HG02678 (cell line): ENCODE measurements around the gene CIC.

Experiments used
- ATAC-seq: cut with Tn5 transposase; IDR thresholded peaks from one replicate; pipeline ENCODE4 v1.9.1; 2021; ENCODE audit warnings: mild to moderate bottlenecking, moderate library complexity; ENCODE audit not compliant: unreplicated experiment

CIC gene

DNA sequence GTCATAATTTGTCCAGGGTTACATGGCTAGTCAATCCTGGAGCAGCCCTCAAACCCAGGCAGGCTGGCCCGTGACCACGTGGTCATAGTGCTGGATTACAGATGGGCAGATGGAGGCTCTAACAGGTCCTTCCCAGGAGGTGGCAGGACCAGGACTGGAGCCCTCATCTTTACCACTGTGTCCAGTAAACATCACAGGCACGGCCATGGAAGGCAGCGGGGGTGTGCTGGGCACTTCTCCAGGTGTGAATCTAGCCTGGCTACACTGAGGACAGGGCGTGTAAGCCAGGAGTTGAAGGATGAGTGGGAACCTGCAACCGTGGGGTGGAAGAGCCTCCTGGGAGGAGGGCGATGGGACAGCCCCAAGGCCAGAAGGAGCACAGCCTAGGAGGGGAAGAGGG lies 6.1 kb downstream of the CIC start:
- ATAC-seq, result no peak

DNA sequence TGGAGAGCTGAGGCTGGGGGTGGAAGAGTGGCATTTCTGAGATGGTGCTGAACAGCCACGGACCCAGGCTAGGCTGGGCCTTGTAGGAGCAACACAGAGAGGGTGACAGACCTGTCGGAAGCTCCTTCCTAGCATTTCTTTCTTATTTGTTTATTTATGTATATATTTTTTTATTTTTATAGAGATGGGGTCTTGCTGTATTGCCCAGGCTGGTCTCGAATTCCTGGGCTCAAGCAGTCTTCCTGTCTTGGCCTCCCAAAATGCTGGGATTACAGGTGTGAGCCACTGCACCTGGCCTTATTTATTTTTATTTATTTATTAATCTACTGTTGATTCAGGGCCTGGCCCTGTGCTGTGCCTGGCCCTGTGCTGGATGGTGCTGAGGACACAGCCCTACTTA lies 6.5 kb downstream of the CIC start:
- ATAC-seq, result no peak

DNA sequence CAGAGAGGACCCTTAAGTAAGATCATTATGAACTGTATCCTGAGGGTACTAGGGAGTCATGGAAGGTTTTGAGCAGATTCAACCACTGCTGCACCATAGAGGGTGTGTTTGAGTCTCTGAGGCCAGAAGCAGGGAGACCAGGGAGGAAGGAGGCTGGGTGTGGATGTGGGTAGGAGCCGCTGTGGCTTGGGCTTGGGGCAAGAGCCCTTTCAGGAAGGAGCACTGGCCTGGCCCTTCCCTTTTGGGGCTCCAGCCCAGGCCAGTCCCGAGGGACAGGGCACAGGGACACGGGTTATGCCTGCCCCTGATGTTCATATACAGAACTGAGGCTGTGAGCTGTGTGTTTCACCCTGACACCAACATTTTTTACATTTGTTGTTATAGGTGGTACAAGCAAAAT lies 7.2 kb downstream of the CIC start:
- ATAC-seq, result no peak

DNA sequence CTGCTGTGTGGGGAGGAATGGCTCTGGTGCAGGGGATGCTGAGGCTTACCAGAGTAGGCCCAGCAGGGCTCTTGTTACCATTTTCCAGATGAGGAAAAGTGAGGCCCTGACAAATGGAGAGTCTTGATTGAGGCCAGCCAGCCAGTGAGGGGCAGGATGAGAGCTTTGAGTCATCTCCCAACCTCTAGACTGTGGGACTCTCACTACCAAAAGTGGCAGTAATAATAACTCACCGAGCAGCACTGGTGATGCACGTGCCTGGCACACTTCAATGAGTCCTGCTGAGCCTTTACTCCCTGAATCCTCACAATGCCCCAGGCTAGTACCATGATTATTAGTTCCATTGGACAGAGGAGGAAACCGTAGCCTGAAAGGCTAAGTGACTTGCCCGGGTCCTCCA lies 7.8 kb downstream of the CIC start:
- ATAC-seq, result no peak

DNA sequence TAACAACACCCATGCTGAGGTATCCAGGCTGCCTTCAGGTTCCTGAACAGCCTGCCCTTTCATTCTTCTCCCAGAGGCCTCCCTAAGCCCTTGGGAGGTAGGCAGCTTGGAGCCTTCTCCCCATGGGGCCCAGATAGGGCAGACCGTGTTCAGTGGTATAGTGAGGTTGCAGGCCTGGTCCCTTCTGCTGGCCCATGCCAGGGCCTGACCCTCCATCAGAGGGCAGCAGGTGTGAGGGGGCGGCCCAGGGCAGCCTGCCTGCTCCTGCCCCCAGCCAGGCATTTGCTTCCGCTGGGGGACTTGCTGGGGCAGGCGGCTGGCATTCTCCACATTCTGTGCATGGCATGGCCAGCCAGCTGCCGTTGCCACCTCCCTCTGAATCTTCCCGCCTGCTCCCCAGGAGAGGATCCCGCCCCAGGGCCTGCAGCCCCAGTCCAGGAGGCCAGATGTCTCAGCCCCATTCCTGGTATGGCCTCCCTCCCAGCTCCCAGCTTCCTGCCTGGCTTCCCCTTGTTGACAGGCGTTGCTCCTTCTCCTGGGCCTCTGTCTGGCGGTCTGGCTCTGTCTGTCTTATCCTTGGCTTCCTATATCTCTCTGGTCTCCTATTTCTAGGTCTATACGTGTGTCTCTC lies 8.9 kb downstream of the CIC start:
- no peak for ATAC-seq

DNA sequence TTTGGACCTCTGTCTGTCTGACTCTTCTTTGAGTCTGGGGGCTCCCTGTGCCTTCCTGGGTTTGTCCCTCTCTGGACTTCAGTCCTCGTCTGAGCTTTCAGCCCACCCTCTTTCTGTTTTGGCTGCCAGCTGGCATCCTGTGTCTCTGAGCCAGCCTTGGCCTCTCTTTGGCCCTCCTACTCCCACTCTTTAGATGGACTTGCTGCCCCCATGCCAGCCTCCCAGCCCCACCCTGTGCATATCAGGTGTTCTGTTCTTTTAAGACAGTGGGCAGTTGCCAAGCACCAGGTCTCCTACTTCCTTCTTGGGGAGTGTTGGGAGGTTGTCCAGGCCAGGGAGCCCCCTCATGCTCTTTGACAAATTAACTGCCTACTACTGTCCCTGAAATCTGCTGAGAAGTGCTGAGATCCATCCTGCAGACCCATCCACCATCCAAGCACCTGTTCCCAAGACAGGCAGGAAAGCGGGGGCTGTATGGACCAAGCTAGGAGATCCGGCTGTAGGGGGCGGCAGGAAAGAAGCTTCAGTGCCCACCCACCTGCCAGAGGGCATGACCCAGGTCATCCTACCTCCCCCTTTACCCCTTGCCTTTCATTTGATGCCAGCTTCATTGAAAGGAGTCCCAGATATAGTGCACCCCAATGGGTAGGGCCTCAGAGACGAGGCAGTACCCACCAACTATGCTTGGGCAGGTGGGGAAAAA lies 9.6 kb downstream of the CIC start:
- no peak for ATAC-seq

DNA sequence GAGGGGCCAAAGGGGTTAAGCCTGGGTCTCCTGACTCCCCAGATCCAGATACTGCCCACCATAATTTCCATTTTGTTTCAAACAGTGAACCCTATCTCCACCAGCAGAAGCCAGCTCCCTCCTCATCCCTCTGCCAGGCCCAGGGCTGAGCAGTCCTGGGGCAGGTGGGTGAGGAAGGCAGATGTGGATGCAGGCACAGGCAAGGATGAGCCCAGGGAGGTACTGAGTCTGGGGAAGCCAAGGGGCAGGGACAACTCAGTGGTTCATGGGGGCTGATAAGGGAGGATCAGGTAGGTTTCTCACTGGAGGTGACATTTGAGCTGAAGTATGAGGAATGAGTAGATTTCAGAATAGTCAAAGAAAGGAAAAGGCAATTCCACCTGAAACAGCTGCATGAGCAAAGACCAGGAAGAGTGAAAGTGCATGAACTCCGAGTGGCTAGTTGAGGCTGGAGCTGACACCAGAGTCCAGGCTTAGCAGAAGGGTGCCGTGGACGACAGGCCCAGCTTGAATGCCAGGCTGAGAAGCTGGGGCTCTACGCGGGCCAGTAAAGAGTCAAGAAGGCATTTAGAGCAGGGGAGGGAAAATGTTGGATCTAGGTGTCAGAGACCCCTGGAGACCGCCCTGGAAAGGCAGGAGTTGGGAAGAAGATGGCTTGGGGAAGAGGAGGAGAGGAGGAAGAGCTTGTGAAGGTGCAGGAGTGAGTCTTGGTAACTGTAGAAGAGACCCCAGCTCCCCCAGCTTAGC lies 10.3 kb downstream of the CIC start:
- ATAC-seq, result no peak

DNA sequence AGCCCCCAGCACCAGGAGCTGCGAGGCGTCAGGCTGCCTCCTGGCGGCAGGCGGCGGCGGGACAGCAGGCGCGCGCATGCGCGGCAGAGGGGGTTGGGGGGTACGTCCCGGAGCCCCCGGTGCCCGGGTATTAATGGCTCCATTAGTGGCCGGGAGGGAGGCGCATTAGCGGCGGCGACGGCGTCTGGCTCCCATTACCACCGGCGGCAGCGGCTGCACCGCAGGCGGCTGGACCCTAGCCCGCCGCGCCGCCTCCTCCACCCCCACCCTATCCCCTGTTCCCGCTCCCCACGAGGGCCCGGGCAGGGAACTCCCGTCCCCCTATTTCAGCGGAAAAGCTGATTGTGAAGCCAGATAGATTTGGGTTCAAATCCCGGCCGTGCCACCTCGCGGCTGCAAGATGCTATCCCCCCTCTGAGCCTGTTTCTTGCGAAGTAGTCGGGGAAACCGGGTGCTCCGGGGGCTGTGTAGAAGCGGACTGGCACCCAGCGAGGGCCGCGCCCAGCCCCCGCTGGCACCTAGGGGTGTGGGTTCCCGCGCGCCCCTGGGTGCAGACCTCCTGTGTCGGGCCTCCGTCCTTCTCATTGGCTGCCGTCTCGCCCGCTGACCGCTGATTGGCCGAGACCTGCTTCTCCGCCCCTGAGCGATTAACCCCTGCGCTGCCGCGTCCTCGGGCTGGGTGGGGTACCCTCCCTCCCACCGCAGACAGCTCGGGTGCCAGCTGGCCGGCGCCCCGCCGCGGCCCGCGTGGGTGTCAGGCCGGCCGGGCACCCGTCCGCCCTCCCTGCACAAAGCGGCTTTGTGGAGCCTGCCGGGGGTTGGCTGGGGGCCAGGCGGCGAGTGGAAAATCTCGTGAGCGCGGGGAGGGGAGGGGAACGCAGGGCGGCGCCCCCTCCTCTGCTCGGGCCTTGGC lies 11.1 kb downstream of the CIC start:
- ATAC-seq, result peak; percentile 36

DNA sequence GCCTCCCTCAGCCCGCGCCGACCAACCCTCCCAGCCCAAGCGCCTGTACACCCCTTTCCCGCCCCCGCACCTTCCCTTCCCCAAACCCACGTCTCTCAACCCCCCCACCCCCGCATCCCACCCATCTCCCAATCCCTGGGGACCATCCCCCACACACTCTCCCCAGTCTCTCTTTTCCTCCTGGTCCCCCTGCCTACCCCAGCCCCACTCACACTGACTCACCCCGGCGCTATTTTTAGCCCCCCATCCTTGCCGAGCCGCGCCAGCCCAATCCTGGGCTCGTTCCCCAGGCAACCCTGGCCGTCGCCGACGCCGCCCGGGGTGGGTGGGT lies 11.7 kb downstream of the CIC start:
- no peak for ATAC-seq

DNA sequence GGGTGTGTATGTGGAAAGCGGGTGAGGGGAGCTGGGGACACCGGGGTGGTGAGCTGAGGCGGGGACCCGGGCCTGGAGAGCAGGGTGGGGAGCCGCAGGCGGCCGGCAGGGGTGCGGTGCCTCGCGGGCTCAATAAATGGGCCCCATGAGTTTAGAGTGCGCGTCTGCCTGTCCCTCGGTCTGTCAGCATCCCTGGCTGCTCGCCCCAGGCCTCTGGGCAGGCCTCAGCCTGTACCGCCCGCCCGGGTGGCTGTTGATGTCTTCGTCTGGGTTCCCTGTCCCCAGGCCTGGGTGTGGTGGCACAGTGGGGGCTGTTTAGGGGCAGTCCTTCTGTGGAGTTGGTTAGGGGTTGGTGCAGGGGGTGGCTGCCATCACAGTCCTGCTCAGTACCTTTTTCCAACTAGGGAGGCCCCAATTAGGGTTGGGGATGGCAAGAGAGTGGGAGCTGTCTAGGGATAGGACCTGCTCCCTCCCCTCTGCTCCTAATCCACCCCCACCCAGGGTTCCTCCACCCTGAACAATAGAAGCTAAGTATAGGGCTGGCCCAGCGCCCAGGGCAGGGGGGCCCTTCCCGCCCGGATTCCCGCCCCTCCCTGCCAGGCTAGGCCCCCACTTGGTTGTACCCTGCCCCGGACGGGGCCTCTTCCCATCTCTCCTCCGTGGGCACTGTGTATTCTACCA lies 12.2 kb downstream of the CIC start:
- no peak for ATAC-seq

DNA sequence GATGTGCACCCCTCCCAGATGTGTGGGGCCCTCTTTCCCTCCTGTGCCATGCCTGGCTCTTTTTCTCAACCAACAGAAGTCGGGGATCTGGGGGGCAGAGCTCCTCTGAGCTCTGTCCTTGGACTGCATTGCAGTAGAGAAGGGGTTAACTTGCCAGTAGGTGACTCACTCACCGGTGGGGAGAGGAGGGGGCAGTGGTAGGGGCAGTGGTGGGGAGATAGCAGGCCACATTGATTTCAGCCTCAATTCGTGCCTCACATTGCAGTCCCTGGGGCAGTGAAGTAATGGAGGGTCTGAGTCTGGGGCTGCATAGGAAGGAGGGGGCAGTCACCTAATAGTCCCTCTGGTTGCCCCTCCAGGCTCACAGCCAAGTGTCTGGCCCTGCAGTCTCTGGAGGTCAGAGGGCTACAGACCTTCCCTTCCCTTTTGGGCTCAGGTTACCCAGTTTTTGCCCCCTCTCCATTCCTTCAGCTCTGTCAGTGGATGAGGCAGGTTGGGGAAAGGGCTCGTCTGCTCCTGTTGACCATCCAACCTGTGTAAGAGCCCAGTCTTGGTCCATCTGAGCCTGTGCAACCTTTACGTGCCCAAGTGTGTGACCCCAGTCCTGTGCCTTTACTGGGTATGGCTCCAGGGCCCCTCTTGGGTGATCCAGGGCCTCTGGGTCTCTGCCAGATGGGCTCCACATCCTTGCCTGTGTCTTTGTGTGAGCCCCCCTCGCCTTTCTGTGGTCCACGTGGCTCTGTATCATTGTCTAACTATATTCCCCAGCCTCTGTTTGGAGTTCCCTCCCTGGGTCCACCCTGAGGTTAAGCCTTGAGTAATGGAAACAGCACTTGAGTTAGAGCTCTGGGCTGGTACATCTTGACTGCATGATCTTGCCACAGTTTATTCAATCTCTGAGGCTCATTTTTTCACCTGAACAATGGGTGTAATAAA lies 13.0 kb downstream of the CIC start:
- ATAC-seq, result no peak

DNA sequence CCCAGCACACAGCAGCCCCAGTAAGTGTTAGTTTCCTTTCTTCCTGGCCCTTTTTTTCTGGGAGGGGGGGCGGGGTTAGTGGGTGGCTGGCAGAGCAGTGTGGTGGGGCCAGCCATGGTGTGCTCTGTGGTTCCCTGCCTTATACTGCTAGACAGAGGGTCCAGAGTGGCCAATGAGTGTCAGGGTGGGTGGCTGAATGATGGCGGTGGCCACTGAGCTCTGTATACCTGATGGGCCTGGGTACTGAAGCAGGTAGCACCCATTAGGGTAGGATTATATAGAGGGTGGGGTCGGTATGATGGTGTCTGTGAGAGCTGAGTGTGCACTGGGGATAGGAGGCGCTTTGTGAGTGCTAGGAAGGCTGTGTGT lies 13.8 kb downstream of the CIC start:
- no peak for ATAC-seq

DNA sequence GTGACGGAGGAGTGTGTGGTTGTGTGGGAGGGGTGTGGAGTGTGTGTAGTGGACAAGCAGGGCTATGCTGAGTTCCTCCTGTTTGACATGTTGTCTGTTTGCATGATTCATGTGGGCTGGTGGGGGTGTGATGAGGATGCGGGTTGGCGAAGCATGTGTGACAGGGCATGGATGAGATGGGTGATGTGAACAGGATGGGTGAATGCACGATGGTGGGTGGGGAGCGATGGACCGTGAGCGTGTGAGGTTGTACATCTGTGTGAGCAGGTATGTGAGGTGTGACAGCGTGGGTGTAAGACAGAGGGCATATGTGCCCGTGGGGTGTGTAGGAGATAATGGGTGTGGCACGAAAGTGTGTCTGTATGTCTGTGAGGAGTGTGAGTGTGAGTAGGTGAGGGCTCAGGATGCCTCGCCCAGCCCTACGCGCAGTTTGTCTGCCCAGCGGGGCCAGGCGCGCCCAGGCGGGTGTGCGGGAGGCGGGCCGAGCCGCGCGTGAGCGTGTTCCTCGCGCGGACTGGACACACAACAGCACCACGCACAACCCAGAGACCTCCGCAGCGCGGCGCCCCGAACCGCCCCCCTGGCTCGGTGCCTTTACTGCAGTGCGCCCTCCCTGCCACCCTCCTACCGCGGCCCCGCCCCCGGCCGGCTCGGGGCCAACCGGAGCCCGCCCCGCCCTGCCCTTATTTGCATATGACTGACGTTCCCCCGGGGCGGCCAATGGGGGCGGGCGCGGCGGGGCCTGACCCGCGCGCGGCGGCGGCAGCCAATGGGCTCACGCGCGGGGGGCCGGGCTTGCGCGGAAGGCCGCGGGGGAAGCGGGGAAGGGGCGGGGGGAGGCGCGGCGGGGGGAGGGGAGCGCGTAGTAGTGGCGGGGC lies 14.4 kb downstream of the CIC start:
- peak; percentile 48 for ATAC-seq

DNA sequence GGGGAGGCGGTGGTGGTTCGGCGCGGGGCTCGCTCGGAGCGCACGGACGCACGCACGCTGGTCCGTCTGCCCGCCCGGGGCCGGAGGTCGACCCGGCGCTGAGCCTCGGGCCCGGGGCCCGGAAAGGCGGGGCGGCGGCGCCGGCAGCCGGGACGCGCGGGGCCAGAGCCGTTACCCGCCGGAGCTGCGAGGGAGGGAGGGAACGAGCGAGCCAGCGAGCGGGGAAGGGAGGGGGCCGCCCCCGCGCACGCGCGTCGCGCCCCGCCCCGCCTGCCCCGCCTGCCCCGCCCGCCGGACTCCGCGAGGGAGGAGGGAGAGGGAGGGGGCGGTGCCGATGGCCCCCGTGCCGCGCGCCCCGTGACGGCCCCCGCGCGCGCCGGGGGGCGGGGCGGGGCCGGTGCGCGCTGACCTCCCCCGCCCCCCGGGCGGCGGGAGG lies 15.0 kb downstream of the CIC start:
- ATAC-seq, result peak; percentile 35

DNA sequence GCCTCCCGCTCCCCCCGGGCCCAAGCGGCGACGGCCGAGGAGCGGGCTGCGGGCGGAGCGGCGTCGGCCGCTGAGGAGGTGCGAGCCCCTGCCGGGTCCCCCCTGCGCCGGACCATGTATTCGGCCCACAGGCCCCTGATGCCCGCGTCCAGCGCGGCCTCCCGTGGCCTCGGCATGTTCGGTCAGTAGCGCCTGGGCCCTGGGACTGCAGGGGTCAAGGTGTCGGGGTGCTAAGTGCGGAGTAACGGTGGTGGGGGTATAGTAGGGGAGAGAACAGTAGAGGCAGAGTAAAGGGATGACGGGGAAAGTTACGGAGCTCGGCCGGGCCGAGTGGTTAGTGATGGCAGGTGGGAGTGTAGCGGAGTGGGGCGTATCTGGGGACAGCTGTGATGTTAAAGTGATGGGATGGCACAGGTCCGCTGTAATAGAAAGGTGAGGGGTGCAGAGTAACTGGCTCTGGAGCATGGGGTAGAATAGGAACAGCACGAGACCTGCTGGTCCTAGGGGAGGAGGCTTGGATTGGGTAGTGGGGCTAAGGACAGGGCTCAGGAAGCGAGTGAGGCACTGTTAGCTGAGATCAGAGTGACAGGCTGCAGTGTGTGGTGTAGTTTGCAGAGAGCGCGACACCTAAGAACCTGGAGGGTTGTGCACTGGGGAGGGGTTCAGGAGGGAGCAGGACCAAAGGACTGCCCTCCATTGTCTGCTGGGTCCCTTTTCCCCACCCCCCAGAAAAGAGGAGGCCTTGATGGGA lies 15.7 kb downstream of the CIC start:
- no peak for ATAC-seq

DNA sequence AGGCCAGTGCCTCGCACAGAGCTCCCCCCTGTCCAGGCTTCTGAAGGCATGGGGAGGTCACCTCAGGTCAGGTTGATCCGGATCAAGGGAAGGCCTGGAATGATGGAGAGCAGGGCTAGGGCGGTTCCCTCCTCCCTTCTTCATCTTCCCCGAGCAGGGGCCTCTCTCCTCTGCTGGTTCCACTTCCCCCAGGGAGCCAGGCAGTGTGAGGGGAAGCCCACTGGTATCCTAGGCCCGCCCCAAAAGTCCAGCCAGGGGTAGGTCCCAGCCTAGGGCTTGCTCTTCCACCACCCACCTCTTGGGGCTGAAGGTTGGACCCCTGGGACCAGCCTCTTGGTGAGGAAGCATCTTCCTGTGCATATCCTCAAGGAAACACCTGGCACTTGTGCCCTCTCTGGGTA lies 16.5 kb downstream of the CIC start:
- no peak for ATAC-seq

DNA sequence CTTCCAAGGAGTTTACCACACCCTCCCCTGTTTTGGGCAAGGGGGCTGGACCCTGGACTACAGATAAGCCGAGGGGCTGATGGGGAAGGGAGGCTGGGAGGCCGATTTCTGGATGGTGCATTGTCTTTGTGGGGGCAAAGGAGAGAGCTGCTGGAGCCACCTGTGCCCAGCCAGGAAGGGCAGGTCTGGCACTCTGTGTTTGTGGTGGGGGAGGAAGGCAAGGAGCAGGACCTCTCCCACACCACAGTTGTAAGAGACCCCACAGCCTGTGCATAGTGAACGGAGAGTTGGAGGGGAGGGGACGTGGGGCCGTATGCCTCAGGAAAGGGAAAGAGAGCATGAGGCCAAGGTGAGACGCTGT lies 16.9 kb downstream of the CIC start:
- no peak for ATAC-seq

DNA sequence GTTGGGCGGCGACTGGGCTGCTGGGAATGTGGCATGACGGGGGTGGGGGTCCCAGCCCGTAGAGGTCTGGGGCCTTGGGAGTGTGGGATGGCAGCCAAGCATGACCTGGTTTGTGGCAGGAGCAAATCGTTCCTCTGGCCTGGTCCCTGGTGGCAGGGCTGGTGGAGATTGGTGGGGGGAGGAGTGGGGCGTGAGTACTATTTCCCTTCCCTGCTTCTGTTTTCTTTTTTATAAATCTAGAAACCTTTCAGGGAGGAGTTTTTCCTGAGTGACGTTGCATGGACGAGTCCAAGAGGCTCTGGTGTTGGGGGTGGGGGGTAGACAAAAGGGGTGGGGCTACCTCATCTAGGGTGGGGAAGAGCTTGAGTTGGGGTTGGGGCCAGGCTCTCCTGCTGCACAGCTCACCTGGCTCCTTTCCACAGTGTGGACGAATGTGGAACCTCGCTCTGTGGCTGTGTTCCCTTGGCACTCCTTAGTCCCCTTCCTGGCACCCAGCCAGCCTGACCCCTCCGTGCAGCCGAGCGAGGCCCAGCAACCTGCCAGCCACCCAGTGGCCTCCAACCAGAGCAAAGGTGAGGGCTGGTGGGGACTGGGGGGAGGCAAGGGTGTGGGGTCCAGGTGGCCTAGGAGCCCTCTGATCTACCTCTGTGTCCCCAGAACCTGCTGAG lies 17.4 kb downstream of the CIC start:
- no peak for ATAC-seq
